ENCODE data around the gene POMP.
A peak's percentile ranks its signal among the peaks of the same experiment; 100 is the strongest.
"Not testable (repeated sequence)": the region's sequence is repeated elsewhere in the genome, so short reads cannot be mapped to it uniquely, and the experiment has no call there.

POMP gene

DNA sequence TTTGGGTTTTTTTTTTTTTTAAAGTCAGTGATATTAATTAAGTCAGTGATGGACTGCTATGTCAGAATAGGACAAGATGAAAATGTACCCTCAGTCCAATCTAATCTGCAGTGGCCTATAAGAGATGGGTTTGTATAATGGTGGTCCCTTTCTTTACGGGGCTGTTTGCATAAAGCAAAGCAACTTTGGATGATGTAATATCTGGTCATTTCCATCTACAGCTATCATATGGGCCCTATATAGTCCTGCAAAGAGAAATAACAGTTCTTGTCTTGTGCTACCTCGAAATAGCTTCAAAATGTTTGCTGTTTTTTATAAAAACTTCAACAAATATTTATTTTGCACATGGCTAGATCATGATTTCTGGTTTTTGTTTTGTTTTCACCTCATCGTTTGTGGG lies 20.2 kb upstream of the POMP start:
- no peak for DNase-seq

DNA sequence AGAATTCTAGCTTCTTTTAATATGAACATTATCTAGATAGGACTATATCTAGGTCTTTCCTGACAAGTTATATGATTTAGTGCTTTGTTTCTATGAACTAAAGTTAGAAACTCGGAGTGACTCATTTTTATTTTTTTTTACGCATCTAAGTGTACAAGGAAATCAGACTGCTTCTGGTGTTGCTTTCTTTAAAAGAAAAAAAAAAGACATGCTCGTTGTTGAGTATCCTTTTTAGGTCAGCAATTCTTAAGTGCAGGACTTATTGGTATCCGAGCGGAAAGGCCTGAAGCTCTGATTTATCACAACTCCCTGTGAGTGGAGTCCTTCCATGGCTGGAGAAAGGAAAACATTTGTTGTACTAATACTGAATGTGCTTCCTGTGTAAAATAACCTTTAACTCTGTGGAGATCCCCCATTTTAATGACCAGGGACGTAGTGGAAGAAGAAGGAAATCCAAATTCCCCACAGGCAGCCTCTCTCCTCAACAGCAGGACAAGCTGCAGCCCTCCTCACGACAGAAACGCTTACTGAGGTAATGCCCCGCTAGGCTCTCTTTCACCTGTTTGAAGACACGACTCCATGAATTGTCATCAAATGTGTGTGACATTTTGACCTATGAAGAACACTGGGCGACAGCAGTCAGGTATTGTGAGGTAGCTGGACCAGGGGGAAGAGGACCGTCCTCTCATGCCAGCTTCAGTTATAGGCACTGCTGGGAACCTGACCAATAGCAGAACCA lies 17.9 kb upstream of the POMP start:
- DNase-seq = no peak

DNA sequence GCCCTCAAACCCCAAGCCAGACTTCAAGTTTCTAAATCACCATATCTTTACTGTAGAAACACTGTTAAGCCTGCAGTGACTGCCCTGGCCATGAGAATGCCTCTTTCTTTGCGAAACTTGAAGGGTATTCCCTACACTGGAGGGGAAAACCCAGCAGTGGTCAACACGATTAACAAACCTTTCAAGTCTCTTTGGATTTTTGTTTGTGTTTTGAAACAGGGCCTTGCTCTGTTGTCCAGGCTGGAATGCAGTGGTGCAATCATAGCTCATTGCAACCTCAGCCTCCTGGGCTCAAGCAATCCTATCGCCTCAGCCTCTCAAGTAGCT lies 17.4 kb upstream of the POMP start:
- DNase-seq = no peak

DNA sequence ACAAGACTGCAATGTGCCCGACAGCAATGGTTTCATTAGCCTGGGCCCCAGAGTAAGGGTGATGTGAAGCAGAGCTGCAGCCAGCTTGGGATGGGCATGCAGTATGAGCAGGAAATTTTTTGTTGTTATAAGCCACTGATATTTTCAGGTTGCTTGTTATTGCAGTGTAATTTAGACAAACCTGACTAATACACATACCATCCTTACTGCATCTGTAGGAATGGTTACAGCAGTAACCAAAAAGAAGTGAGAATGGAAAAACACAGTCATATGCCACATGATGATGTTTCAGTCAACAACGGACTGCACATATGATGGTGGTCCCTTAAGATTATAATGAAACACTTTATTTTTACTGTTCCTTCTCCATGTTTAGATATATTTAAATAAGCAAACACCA lies 8.6 kb upstream of the POMP start:
- no peak for DNase-seq

DNA sequence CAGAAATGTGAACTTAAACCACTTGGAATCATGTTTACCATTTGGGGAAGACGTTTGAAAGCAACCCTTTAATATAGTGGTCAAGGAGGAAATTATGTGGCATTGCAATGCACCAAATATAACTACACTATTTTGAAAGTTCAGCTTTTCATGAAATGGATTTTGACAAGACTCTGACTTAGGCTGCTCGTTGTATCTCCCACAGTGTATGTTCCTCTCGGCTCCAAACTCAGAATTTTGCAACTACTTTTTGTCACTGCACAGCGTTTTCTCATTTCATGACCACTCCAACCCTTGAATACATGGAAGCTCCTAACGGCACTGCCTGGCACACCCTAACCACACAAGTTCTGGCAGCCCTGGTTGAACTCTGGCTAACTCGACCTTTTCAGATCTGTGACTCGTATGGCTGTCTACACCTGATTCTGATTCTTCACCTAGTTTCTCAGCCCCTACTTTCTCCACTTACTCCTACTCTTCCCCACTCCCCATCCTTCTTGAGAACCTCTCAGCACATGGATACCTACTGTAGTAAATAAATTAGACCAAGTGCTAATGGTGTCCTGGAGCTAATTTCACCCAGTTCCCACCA lies 7.0 kb upstream of the POMP start:
- no peak for DNase-seq

DNA sequence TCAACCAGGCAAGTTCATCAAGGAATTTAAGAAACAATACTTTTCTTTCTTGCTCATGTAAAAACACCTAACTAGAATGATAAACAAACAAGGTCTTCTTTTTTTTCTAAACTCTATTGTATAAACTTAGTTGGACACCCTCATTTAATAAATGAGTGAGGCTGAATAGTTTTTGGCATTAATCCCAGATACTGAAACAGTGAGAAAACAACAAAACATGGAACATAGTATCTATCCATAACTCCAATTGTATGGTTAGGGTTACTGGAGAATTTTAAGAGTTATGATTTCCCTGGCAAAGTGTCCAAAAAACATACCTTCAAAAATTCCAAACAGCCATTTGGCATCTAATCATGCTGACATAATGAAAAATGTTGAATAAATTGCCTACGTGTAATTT lies 5.8 kb upstream of the POMP start:
- no peak for DNase-seq

DNA sequence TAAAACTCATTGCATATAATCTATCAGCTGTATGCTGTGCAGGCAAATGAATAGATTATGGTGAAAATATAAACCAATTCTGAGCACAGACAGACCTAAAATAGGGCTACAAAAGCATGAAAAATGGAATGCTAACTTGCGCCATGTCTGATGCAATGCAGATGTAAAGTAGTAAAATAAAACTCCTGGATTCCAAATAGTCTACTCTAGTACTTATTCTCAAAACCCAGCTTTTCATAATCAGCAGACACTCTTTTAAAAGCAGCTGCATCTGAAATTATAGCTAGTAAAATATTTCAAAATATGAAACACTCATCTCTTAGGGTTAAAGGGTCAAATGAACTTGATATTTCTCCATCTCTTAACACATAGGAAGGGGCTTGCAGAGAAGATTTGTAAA lies 4.7 kb upstream of the POMP start:
- no peak for DNase-seq

DNA sequence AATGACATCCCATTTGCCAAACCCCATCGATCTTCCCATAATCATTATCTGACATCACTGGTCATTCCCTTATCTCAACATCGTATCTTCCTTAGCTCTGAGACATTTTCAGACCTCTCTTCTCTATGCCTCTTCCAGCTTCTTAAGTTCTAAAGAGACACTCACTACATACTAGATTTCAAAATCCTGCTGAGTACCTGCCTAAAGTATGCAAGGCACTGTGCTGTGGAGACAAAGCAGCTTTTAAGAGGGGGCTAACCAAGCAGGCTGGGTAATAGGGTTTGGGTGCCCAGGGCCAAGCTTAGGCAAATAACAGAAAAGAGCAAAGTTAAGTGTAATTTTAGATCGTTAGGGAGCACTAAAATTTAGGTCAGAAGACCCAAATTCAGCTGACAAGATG lies 3.4 kb upstream of the POMP start:
- DNase-seq = no peak

DNA sequence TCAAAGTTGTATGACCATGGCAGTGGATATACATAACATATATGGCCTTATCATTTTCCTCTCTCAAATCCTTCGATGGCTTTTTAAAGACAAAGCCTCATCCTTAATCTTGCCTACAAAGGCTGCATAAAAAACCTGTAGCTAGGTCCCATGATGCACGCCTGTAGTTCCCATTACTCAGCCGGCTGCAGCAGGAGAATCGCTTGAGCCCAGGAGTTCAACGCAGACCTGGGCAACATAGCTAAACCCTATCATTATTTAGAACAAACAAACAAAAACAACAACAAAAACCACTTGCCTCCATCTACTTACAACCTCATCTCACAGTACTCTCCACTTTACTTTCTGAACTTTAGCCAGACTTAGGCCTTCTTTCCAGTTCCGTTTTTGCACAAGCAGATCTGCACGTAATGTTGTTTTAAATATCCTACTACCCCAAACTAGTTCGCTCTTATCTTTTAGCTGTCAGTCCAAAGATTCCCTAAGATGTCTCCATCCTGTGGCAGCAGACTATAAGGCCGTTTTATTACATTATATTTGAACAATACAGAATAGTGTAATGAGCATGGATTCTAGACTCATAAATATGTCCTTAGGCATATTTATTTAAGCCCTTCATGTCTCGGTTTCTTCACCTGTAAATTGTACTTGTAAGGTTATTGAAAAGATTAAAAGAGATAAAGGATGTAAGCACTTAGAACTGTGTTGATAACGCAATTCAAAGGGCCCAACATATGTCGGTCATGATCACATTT lies 969 bp upstream of the POMP start:
- no peak for DNase-seq

DNA sequence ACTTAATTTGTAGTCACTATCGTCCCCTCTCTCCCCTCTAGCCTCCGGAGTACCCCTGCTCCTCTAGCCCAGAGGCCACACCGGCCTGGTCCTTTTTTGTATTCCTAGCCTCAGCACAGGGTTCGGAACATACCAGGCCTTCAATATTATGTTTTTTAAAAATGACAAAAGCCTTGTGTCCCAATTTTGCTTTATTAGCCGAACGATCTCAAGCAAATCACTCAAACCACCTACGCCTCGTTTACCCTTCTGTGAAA lies 463 bp upstream of the POMP start:
- no peak for DNase-seq

DNA sequence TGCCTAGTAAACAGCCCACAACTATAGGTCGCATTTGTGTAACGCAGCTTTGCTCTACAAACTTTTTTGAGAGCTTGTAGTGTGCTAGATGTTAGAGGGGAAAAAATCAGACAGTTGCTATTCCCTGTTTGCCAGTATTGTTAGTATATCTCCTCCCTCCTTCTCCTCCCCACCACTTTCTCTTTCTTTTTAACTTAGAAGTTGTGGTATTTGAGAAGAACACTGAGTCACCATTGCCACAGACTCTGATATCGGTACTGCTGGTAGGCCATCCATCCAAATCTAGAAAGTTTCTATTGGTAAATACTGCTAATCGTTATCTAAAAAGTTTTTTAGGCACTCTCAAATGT lies 666 bp downstream of the POMP start:
- peak; percentile 6 for DNase-seq

DNA sequence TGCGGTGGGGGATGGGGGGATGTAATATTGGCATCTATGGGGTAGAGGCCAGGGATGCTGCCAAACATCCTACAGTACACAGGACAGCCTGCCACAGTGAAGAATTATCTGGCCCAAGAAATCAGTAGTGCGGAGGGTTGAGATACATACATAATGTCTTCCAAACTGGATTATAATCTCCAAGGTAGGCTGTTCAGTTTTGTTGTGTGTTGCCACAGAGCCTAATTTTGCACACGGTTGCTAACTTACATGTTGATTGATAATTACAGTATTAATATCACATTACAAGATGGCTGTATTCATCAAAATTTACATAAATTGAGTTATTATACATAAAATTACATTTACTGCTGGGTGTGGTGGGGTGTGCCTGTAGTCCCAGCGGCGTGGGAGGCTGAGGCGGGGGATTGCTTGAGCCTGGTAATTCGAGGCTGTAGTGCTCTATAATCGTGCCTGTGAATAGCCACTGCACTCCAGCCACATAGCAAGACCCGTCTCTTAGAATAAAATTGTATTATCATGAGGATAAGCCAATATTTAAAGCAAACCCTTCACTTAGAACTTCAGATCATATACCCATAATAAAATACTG lies 8.1 kb downstream of the POMP start:
- DNase-seq = no peak

DNA sequence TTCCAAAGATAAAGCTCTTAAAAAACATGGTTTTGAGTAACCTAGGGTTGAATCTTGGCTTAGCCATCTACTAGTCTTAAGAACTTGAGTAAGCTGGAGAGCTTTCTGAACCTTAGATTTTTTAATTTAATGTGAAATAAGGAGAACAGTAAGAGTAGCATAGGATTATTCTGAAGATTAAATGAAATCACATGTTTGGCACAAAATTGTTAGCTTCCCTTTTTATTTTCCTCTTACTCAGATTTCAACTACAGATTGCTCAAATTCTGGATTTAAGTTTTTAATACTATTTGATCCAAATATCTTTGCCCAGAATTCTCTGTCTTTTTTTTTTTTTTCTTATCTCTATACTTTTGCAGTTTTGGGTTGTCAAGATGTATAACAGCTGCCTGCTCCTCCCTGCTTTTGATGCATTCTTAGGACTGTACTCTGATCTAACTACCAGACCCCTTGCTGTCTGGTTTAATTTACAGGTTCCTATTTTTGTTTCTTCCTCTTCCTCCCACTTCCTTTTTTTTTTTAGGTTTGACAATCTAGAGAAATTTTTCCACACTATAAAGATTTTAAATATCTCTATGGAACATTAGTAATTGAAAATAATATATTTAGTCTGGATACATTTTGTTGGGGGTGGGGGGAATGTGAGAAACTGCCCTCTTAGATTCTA lies 12.3 kb downstream of the POMP start:
- DNase-seq = no peak

DNA sequence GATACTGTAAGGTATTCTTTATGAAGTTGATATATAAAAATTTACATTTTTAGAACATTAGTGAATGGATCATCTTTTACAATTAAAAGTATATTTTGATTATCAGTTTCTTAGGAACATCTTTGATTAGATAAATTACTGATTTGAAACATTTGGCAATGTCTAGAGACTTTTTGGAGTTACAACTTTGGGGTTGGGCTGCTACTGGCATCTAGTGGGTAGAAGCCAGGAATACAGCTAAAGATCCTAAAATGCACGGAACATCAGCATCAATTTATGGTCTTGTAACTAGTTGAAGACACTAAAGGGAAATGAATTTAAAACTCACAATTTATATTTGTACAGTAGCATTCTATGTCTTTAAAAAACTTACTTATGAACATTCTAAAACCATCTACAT lies 19.9 kb downstream of the POMP start:
- no peak for DNase-seq

DNA sequence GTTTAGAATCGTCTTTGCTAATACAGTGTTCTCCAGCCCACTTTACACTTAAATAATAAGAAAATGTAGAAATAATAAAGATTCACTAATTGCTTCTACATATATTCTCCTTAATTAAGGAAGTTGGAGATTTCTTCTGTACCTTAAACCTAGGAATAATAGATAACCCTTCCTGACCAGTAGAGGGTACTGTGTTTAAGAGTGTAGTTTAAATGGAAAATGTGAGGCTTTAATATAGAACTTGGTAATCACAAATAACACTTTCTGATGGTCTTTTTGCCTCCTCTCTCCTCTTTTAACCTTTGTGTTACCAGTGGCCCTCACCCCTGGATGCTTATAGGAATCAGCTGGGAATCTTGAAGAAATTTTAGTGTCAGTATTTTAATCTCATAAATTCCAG lies 20.7 kb downstream of the POMP start:
- no peak for DNase-seq

DNA sequence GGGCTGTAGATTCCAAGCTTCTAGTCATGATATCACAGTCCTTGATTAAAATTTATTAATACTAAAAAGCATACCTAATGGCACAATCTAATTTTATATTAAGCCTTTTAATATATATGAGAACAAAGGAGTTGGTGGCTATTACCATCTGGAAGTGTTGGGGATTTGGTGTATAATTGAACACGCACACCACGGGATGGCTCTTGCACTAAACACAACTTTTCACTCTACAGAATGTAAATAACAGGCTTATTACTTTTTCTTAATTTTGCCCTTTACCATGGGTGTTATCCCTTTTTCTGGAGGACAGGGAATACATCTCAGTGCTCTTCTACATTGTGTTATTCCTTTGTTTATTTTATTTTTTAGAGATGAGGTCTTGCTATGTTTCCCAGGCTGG lies 21.6 kb downstream of the POMP start:
- no peak for DNase-seq

DNA sequence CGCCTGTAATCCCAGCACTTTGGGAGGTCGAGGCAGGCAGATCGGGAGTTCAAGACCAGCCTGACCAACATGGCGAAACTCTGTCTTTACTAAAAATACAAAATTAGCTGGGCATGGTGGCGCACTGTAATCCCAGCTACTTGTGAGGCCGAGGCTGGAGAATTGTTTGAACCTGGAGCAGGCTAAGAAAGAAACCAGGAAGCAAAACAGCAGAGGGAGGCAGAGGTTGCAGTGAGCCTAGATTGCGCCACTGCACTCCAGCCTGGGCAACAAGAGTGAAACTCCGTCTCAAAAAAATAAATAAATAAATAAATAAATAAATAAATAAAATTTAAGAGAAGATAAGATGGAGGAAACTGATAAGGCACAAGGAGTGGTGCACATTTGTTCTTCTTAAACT lies 24.2 kb downstream of the POMP start:
- not testable (repeated sequence) for DNase-seq

DNA sequence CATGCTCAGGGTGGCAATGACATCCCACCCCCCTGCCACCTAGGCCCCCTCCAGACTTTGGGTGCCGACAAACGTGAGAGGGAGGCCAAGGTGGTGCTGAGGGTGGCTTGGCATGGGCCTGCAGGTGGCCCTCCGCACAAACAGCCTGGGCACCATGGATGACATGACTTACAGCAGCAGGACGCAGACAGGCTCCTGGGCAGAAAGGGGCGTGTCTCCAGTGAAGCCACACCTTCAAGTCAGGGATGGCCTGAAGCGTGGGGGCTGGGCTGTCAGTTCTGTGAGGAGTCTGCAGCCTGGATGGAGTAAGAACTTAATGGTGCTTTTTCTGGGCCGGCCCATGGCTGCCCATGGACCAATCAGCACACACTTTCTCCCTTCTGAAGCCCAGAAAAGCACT lies 25.3 kb downstream of the POMP start:
- DNase-seq = no peak

DNA sequence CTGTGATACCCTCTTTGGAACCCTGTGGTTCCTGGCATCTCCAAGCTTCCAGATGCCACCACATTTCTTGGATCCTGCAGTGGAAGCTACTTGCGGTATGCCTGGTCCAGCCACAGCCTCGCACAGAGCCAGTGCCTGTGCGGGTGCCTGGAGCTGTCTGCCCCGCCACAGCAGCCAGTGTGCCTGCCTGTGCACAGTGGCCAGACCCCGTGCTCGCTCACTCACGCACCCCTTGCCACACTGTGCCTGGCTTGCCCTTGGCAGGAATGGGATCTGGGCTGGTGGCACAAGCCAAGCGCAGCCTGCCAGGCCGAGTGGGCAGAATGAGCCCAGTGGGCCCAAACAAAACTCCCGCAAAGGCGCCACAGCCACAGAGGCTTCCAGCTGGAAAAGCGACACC lies 26.2 kb downstream of the POMP start:
- DNase-seq = no peak

DNA sequence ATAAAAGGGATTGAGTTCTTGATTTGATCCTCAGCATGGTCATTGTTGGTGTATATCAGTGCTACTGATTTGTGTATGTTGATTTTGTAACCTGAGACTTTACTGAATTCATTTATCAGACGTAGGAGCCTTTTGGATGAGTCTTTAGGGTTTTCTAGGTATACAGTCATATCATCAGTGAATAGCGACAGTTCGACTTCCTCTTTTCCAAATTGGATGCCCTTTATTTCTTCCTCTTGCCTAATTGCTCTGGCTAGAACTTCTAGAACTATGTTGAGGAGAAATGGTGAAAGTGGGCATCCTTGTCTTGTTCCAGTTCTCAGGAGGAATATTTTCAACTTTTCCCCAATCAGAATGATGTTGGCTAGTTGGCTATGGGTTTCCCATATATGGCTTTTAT lies 27.0 kb downstream of the POMP start:
- DNase-seq = no peak

DNA sequence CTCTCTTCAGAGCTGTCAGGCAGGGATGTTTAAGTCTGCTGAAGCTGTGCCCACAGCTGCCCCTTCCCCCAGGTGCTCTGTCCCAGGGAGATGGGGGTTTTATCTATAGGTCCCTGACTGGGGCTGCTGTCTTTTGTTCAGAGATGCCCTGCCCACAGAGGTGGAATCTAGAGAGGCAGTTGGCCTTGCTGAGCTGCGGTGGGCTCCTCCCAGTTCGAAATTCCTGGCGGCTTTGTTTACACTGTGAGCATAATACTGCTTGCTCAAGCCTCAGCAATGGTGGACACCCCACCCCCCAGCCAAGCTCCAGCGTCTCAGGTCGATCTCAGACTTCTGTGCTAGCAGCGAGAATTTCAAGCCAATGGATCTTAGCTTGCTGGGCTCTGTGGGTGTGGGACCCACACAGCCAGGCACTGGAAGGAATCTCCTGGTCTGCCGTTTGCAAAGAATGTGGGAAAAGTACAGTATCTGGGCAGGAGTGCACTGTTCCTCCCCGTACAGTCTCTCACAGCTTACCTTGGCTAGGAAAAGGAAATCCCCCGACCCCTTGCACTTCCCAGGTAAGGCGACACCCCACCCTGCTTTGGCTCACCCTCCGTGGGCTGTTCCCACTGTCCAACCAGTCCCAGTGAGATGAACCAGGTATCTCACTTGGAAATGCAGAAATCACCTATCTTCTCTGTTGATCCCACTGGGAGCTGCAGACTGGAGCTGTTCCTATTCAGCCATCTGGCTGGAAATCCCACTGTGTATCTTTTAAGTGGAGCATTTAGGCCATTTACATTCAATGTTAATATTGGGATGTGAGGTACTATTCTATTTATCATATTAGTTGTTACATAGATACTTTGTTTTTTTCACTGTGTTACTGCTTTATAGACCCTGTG lies 34.9 kb downstream of the POMP start:
- DNase-seq = not testable (repeated sequence)

DNA sequence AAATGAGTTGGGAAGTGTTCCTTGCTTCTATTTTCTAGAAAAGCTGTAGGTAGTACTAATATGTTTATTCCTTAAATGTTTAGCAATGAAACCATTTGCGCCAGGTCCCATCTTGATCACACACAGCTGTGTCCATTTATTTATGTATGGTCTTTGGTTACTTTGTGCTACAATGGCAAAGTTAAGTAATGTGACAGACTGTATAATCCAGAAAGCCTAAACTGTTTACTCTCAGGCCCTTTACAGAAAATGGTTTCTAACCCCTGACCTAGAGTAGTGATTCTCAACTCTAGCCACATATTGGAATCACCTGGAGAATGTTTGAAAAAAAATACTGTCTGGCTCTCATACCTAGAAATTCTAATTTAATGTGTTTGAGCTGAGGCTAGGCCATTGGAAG lies 38.5 kb downstream of the POMP start:
- DNase-seq = no peak

DNA sequence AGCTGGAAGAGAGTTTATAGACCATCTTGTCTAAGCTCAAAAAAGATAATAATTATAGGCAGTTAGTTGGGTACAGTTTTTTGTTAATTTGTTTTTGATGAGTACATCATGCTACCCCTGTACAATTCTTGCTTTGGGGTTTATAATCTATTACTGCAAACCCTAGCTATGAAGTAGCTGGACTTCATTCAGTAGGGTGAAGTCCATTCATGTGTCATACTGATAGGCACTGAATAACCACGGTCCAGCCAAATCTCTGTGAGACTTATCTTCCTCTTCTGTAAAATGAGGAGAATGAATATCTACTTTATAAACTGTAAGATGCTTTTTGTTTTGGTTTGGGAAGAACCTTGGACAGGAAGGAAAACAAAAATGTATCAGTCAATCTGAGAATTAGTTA lies 40.3 kb downstream of the POMP start:
- no peak for DNase-seq

Data from activated T-cell treated with anti-CD3 and anti-CD28 coated beads for 4 hours (primary cell).